IPS DF 19.7 (cell line): ENCODE measurements around the gene SCFD2.
"Not testable (repeated sequence)": the region's sequence is repeated elsewhere in the genome, so short reads cannot be mapped to it uniquely, and the experiment has no call there.

Experiments
- DNase-seq: peaks from one replicate; pipeline ENCODE4 v3.0.0-alpha.2; 2013; ENCODE audit warnings: low read depth, low spot score

Gene SCFD2

GRCh38 chr4:53101191-53101581 lies 264.7 kb downstream of the SCFD2 start:
- DNase-seq = no peak

GRCh38 chr4:53100501-53101190 lies 265.2 kb downstream of the SCFD2 start:
- DNase-seq = no peak

- DNase-seq = no peak
Measured at GRCh38 chr4:53098681-53099121, 267.2 kb downstream of the SCFD2 start.

GRCh38 chr4:53094040-53094439 lies 271.8 kb downstream of the SCFD2 start:
- no peak for DNase-seq

- DNase-seq = no peak
Measured at GRCh38 chr4:53089936-53090729, 275.7 kb downstream of the SCFD2 start.

- DNase-seq = no peak
Measured at GRCh38 chr4:53088152-53088551, 277.7 kb downstream of the SCFD2 start.

GRCh38 chr4:53076374-53076958 lies 289.4 kb downstream of the SCFD2 start:
- no peak for DNase-seq

GRCh38 chr4:53075162-53075785 lies 290.6 kb downstream of the SCFD2 start:
- no peak for DNase-seq

GRCh38 chr4:53068755-53069330 lies 297.0 kb downstream of the SCFD2 start:
- DNase-seq = no peak

- DNase-seq = no peak
Measured at GRCh38 chr4:53067125-53067802, 298.6 kb downstream of the SCFD2 start.

- no peak for DNase-seq
Measured at GRCh38 chr4:53066155-53066554, 299.7 kb downstream of the SCFD2 start.

GRCh38 chr4:53064609-53065008 lies 301.3 kb downstream of the SCFD2 start:
- DNase-seq = no peak

- no peak for DNase-seq
Measured at GRCh38 chr4:53061091-53061850, 304.6 kb downstream of the SCFD2 start.

- DNase-seq = no peak
Measured at GRCh38 chr4:53060278-53060677, 305.6 kb downstream of the SCFD2 start.

GRCh38 chr4:53059871-53060270 lies 306.0 kb downstream of the SCFD2 start:
- no peak for DNase-seq

GRCh38 chr4:53059256-53059655 lies 306.6 kb downstream of the SCFD2 start:
- DNase-seq = no peak

GRCh38 chr4:53057679-53058078 lies 308.2 kb downstream of the SCFD2 start:
- no peak for DNase-seq

- DNase-seq = not testable (repeated sequence)
Measured at GRCh38 chr4:53057108-53057507, 308.8 kb downstream of the SCFD2 start.

GRCh38 chr4:53055716-53056403 lies 310.0 kb downstream of the SCFD2 start:
- no peak for DNase-seq

GRCh38 chr4:53055274-53055673 lies 310.6 kb downstream of the SCFD2 start:
- DNase-seq = no peak
